NK-92 treated with Interleukin-12 subunit alpha and Interleukin-12 subunit beta, amount 100 ng/mL, for 24 hours (cell line): ENCODE results near the gene PGAM2.

Experiments used
- DNase-seq: peaks from one replicate; lab custom pipeline; 2025; lab: John Stamatoyannopoulos, UW

Gene PGAM2

DNA sequence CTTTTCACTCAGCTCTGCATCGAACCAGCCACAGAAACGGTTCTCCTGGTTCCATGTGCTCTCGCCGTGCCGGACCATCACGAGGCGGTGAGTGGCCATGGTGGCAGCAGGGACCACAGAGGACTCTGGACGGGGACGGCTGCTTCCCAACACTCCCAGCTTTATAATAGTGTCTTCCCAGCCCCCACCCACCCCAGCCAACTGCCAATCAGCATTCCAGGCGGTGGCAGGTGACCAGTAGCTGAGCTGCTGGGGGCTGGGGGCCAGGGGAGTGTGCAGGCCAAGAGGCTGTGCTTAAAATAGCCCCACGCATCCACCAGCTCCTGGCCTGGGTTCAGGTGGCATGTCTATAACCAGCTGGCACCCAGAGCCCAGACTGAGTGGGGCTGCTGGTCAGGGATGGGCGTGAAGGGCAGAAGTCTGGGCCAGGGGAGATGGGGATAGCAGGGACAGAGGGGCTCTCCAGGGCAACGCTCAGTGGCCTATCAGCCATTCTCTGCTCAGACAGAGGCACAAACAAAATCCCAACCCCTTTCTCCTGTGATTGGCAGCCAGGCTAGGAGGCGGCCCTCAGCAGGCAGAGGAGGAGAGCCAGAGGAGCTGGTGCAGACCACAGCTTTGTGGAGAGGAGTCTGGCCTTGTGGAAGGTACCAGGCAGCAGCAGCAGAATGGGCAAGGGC lies at the start of gene PGAM2:
Gene PGAM2, minus strand, starts transcription at position 137 of the 680 bp plus-strand sequence. Its CDS starts 38 bp downstream, at position 99.
- DNase-seq: no peak

DNA sequence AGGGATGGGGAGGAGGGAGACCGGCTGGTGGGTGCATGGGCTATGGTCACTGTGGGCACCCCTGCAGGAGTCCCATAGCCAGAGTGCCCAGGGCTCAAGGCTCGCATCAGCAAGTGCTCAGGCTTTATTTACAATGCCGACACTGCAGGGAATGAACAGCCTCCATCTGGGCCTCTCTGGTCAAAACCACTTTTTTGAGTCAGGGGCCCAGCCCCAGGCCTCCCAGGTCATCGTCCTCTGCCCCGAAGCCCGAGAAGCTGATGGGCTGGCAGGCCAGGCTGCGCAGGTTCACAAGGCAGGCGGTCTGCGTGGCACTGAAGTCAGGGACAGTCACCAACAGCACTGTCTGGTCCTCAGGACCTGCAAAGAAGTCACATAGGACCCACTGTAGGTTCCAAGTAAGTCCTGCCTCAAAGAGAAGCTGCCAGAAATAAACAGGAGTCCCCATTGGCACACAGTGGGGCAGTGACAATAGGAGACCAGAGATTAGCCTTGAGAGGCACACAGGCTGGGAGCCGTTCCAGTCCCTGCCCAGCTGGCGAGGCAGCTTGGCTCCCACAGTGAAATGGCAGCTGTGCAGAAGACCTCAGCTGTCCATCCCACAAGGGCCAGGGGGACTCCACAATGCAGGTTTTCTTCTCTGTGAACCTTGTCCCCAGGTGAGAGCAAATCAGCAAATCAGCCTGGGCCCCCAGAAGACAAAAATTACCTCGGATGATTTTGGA lies 49.4 kb upstream of the PGAM2 start:
- DNase-seq: no peak

DNA sequence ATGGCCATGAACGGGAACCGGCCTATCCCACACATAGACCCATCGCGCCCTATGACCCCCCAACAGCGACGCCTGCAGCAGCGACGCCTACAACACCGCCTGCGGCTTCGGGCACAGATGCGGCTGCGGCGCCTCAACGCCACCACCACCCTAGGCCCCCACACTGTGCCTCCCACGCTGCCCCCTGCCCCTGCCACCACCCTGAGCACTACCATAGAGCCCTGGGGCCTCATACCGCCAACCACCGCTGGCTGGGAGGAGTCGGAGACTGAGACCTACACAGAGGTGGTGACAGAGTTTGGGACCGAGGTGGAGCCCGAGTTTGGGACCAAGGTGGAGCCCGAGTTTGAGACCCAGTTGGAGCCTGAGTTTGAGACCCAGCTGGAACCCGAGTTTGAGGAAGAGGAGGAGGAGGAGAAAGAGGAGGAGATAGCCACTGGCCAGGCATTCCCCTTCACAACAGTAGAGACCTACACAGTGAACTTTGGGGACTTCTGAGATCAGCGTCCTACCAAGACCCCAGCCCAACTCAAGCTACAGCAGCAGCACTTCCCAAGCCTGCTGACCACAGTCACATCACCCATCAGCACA lies 48.5 kb upstream of the PGAM2 start:
- DNase-seq: no peak

DNA sequence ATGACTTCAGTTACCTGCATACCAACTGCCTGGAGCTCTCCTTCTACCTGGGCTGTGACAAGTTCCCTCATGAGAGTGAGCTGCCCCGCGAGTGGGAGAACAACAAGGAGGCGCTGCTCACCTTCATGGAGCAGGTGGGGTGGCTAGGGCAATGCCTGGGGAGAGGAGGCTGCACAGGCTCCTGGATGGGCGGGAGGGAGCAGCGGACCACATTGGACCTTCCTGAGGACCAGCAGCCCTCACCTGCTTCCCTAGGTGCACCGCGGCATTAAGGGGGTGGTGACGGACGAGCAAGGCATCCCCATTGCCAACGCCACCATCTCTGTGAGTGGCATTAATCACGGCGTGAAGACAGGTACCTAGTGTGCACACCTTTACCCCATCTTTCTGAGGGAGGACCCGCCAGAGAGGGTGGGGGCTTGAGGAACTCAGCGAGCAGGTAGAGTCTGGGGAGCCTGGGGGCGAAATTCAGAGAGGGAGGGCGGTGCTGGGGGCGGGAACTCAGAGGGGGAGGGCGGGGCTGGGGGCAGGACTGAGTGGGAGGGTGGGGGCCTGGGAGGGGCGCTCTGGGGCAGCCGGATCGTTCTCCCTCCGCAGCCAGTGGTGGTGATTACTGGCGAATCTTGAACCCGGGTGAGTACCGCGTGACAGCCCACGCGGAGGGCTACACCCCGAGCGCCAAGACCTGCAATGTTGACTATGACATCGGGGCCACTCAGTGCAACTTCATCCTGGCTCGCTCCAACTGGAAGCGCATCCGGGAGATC lies 47.8 kb upstream of the PGAM2 start:
- no peak for DNase-seq

DNA sequence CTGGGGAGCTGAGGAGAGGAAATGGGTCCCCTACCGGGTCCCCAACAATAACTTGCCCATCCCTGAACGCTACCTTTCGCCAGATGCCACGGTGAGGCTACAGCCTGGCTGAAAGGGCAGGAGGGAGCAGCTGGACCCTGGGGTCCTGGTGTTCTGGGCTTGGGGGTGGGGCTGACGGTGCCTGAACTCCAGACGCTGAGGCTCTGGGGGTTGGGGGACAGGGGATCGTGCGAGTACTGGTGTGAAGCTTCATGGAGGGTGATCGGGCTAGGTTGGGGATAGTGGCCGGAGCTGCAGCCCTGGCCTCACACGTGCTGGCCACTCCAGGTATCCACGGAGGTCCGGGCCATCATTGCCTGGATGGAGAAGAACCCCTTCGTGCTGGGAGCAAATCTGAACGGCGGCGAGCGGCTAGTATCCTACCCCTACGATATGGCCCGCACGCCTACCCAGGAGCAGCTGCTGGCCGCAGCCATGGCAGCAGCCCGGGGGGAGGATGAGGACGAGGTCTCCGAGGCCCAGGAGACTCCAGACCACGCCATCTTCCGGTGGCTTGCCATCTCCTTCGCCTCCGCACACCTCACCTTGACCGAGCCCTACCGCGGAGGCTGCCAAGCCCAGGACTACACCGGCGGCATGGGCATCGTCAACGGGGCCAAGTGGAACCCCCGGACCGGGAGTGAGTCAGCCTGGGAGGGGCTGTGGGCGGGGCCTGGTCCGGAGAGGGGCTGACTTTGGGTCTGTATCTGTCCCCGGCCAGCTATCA lies 47.0 kb upstream of the PGAM2 start:
- no peak for DNase-seq

DNA sequence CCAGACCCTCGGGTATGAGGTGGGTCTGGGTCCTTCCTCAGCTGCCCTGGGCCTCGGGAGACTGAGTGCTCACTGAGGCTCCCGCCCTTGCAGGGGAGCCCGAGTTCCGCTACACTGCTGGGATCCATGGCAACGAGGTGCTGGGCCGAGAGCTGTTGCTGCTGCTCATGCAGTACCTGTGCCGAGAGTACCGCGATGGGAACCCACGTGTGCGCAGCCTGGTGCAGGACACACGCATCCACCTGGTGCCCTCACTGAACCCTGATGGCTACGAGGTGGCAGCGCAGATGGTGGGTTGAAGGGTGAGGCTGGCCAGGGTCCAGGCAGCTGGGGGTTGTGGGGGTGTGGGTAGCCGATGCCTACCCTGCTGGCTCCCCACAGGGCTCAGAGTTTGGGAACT lies 46.4 kb upstream of the PGAM2 start:
- no peak for DNase-seq

DNA sequence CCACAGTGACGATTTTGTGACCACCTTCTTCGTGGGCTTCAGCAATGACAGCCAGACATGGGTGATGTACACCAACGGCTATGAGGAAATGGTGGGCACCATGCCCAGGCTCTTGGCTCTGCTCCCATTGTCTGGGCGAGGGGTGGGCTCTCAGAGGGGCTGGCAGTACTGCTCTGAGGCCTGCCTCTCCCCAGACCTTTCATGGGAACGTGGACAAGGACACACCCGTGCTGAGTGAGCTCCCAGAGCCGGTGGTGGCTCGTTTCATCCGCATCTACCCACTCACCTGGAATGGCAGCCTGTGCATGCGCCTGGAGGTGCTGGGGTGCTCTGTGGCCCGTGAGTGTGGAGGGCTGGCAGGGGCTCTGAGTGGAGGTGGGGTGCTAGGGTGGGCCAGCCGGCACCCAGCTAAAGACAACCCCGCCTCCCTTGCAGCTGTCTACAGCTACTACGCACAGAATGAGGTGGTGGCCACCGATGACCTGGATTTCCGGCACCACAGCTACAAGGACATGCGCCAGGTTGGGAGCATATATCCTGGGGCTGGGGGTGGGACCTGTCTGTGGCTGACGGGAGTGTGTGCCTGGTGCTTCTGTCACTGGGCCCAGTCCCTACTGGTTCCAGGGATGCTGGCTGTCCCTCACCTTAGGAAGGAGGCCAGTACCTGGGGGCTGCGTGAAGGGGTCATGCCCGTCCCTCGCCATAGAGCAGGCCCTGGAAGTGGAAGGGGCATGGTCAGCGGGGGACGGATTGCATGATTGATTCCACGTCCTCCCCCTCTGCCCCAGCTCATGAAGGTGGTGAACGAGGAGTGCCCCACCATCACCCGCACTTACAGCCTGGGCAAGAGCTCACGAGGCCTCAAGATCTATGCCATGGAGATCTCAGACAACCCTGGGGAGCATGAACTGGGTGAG lies 45.6 kb upstream of the PGAM2 start:
- no peak for DNase-seq

DNA sequence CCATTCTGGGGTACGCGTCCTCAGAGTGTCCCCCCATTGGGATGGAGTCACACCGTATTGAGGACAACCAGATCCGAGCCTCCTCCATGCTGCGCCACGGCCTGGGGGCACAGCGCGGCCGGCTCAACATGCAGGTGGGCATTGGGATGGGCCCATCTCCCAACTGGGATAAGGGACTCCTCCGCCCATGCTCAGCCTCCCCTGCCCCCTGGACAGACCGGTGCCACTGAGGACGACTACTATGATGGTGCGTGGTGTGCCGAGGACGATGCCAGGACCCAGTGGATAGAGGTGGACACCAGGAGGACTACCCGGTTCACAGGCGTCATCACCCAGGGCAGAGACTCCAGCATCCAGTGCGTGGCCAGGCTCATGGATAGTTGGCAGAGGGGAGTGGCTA lies 44.6 kb upstream of the PGAM2 start:
- DNase-seq: no peak

DNA sequence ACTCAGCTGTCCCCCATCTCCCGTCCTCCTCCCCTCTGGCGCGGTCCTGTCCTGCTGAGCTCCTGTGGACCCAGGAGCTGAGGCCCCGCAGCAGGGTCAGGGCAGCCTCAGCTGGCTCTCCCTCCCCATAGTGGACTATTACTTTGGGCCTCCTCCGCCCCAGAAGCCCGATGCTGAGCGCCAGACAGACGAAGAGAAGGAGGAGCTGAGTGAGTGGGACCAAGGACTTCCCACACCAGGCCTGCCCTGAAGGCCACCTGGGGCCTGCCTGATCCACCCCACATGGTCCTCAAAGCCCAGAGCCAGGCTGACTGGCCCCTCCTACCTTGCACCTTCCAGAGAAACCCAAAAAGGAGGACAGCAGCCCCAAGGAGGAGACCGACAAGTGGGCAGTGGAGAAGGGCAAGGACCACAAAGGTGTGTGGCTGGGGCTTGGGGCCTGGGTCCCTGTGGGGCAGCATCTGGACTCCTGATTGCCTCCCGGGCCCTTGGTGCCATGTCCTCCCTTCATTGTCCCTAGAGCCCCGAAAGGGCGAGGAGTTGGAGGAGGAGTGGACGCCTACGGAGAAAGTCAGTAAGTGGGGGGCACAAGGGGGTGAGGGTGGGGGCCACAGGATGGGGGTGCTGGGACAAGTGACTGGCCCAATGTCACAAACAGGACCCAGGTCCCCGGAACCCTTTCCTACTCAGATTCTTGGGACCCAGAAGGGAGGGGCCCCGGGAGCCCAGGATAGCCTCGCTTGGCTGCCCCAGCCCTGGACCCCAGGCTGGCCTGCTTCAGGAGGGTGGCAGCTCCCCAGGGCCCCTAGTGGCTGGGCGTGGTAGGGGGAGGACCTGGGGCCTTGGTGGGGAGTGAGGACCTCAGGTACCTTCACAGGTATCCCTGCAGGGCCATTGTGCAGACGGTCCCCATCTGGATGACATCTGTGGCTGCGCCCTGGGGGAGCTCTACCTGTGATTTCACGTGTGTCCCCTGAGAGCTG lies 43.7 kb upstream of the PGAM2 start:
- no peak for DNase-seq

DNA sequence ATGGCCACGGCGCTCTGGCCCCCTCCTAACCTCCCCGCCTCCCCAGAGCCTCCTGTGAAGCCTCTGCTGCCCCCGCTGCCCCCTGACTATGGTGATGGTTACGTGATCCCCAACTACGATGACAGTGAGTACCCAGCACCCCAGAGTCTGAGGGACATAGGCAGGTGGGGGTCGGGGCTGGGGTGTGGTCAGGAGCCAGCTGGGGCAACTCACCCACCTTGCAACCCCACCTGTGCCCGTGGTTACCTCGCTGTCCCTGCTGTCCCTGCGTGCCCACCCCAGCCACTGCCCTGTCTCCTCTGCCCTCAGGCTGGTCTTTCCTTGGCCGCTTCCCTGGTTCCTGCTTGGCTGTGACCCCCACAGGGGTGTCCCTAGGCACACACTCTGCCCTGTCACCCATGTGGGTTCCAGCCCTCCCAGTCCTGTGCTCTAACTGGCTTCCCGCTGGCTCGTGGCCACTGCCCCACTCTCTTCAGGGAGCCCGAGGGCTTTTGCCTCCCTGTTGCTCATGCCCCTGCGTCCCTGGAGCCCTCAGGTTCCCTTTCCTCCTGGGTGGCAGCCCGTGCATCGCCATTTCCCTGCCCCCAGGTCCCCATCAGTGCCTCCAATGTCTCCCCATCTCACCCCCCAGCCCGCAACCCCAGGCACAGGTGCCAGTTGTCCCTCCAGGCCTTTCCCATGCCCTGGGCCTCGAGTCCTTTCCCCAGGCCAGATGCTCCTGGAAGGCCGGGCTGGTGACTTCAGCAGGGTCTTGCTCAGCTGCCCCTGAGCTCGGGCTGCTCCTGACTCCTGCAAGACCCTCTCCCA lies 42.8 kb upstream of the PGAM2 start:
- no peak for DNase-seq

DNA sequence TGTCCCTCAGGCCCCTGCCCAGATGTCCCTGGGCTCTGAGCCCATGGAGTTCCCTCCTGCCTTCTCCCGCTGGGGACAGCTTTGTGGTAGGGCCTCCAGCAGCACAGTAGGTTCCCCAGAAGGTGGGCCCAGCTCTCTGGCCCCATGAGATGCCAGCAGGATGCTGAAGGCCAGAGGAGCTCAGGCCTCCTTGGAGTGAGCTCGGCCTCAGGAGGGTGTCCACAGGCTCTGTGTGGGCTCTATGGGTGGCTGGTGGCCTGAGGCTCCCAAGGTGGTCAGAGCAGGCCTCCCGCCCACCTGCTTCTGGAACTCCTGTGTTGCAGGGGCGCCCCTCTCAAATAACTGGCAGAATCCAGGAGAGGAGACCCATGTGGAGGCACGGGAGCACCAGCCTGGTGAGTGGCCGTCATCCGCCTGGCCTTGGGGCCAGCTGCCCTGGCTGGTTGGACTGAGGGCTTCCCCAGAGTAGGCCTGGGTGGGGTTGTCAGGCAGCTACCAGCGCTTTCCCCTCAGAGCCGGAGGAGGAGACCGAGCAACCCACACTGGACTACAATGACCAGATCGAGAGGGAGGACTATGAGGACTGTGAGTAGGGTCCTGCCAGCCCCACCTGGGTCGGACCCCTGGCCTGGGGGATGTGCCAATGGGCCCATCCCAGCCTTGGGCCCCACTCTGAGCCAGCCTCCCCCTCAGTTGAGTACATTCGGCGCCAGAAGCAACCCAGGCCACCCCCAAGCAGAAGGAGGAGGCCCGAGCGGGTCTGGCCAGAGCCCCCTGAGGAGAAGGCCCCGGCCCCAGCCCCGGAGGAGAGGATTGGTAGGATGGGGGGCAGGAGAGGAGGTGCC lies 42.0 kb upstream of the PGAM2 start:
- DNase-seq: no peak

DNA sequence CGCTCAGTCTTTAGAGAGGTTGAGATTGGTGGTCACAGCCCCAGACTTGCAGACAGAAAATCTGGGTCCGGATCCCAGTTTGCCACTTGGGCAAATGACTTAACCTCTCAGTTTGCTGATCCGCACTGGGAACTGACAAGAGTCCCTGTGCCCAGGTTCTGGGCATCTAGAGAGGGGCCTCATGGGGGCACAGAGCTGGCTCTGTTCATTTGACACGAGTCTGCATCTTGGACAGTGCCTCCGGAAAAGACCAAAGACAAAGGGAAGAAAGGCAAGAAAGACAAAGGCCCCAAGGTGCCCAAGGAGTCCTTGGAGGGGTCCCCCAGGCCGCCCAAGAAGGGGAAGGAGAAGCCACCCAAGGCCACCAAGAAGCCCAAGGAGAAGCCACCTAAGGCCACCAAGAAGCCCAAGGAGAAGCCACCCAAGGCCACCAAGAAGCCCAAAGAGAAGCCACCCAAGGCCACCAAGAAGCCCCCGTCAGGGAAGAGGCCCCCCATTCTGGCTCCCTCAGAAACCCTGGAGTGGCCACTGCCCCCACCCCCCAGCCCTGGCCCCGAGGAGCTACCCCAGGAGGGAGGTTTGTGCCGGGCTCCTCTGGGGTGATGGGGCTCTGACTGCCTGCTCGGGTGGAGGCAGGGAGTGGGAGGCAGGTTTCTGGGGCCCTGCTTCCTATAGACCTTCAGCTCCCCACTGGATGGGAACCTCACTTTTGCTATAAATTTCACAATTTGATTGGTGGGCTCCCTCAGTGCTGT lies 41.1 kb upstream of the PGAM2 start:
- DNase-seq: no peak

DNA sequence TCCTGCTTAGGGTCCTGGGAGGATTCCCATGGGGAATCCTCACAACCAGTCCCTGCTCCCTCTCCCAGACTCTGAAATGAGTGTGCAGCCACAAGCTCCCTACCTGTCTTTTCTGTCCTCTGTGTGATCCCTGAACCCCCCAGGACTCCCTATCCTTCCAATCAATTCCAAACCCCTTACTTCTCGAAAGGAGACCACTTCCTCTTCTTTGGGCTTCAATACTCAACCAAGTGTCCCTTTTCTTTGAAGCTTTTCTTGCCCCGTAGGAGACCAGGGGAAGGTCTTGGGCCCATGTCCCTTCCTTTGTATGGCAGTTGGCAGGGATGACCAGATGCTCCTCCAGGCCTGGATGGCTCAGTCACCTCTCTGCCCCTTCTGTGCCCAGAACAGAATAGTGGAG lies 40.5 kb upstream of the PGAM2 start:
- no peak for DNase-seq

DNA sequence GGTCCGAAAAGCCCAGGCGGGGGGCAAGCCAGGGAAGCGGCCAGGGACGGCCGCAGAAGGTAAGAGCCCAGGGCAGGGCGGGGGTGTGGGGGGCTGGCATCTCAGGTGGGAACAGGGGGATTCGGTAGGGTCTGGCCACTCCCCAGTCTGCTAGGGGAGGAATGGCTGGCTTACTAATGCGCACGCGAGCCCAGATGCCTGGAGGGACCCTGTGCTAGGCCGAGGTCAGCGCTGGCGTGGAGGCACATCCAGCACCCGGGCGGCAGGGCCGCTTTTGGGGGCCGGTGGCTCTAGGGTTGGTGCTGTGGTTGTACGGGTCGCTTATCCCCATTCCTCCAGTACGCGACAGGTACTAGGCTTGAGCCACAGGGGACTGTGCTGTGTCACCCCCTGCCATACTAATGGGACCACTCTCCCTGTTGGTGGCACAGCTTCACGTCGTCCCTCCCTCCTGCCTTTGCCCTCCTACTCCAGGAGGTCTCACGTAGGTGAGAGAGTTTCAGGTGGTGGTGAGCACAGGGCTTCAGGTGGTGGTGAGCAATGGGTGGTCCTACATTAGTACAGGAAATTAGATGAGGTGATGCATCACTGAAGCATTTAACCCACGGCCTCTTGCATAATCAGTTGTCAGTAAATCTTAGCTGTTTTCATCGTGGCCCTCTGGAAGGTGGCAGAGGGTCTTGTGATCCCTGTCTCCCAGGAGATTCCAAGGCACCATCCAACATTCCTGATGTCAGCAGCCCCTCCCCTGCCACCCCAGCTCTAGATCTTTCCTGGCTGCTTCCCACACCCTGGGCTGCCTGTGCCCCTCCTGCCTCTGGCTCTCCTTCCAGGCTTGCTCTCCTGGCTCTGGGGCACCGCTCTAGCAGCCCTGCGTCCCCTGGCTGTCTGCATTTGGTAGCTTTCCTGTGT lies 39.7 kb upstream of the PGAM2 start:
- DNase-seq: no peak

DNA sequence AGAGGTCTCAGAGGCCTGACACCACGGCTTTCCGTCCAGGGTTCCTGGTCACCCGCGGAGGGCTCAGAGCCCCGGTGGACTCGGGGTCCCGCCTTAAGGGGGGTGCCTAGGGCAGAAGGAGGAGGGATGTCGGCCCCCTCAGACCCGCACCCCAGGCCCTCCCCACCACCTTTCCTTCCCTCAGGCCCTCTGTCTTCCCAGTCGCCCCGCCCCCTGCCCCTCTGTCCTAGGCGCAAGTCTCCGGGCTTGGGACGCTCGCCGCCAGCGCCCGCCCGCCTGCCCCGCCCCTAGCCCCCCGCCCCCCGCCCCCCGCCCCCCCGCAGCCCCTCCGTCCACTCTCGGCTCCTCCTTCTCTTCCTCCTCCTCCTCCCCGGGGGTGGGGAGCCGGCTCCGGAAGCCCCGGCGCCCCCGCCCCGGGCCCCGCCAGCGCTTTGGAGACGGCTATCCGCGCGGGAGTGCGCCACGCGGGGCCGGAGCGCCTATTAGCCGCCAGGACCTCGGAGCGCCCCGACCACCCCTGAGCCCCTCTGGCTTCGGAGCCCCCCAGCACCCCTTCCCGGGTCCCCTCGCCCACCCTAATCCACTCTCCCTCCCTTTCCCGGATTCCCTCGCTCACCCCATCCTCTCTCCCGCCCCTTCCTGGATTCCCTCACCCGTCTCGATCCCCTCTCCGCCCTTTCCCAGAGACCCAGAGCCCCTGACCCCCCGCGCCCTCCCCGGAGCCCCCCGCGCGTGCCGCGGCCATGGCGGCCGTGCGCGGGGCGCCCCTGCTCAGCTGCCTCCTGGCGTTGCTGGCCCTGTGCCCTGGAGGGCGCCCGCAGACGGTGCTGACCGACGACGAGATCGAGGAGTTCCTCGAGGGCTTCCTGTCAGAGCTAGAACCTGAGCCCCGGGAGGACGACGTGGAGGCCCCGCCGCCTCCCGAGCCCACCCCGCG lies 38.8 kb upstream of the PGAM2 start, which contains the start of gene AEBP1:
Gene AEBP1, plus strand, starts transcription at position 423 of the 937 bp plus-strand sequence. Its CDS starts 321 bp downstream, at position 744.
- no peak for DNase-seq
